Coronary artery (tissue), 2 donors: Measurements from ENCODE around the gene TTLL12.

Source experiments
- DNase-seq: peaks from one replicate; pipeline ENCODE4 v3.0.0-alpha.2; 2017; ENCODE audit warnings: low spot score
- H3K27ac ChIP-seq, 2 donors: fragments of 200-600 bp; sonication (generic); one replicate each; pipeline ENCODE4 v1.5.1; 2016 to 2019
- H3K4me3 ChIP-seq: fragments of 200-600 bp; sonication (generic); 2 replicates; pipeline ENCODE4 v1.5.1; 2016; ENCODE audit warnings: mild to moderate bottlenecking, moderate library complexity
- TF ChIP-seq, protein P1 (sequence below): fragments of 200-600 bp; sonication (generic); IDR thresholded peaks from one replicate; pipeline ENCODE4 v1.5.1; 2019; ENCODE audit warnings: antibody characterized with exemption

TTLL12 gene

GRCh38 chr22:43230971-43231723 lies 44.2 kb upstream of the TTLL12 start:
- DNase-seq, result no peak
- Histone ChIP-seq H3K4me3 (no peak overlapping the region), H3K27ac (no peak overlapping the region)
- TF ChIP-seq, protein P1, sequence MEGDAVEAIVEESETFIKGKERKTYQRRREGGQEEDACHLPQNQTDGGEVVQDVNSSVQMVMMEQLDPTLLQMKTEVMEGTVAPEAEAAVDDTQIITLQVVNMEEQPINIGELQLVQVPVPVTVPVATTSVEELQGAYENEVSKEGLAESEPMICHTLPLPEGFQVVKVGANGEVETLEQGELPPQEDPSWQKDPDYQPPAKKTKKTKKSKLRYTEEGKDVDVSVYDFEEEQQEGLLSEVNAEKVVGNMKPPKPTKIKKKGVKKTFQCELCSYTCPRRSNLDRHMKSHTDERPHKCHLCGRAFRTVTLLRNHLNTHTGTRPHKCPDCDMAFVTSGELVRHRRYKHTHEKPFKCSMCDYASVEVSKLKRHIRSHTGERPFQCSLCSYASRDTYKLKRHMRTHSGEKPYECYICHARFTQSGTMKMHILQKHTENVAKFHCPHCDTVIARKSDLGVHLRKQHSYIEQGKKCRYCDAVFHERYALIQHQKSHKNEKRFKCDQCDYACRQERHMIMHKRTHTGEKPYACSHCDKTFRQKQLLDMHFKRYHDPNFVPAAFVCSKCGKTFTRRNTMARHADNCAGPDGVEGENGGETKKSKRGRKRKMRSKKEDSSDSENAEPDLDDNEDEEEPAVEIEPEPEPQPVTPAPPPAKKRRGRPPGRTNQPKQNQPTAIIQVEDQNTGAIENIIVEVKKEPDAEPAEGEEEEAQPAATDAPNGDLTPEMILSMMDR, result peak; percentile 82

GRCh38 chr22:43230571-43230970 lies 43.6 kb upstream of the TTLL12 start:
- TF ChIP-seq, protein P1, result no peak
- H3K4me3 ChIP-seq, result no peak overlapping the region

DNA sequence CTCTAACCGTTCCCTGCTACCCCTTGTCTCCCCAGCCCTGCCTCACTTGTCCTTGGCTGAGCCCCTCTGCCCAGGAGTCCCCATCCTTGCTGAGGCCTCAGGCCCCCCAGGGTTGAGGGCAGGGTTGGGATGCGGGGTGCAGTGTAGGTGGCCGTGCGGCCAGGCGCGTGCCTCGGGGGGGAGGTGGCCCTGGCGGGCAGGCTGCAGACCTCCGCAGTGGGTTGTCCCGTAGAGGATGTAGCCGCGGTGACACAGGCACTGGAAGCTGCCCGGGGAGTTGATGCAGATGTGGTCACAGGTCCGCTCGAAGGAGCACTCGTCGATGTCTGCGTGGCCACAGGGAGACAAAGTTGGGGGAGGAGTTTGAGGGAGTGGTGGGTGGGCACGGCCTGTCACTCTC lies 41.9 kb upstream of the TTLL12 start:
- DNase-seq, result no peak
- TF ChIP-seq, protein P1, result no peak
- Histone ChIP-seq H3K4me3 (no peak overlapping the region), H3K27ac (no peak overlapping the region)

More at GRCh38 chr22:43230571-43230970, 43.6 kb upstream of the TTLL12 start:
- no peak overlapping the region for H3K27ac ChIP-seq
- DNase-seq, result no peak

DNA sequence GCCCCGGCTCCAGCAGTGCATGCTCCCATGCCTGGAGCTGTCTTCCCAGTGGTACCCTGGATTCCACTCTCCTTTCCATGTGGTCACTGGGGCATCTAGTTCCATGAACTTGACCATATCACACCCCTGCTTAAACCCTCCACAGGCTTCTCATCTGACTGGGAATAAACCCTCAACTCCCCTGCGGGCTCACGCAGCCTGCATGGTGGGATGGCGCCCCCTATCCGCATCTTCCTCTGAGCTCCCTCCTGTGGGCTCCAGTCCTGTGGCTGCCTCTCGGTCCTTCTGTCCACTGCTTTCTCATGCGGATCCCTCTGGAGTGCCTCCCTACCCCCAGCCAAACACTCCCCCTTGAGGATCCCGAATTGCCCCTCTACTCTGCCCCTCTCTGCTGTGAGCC lies 41.4 kb upstream of the TTLL12 start:
- no peak overlapping the region for H3K4me3 ChIP-seq
- no peak for DNase-seq
- TF ChIP-seq, protein P1, result no peak
- no peak overlapping the region for H3K27ac ChIP-seq

- Histone ChIP-seq H3K27ac (no peak overlapping the region), H3K4me3 (no peak overlapping the region)
- DNase-seq, result no peak
- TF ChIP-seq, protein P1, result no peak
These were observed 40.3 kb upstream of the TTLL12 start for GRCh38 chr22:43227239-43227630.

DNA sequence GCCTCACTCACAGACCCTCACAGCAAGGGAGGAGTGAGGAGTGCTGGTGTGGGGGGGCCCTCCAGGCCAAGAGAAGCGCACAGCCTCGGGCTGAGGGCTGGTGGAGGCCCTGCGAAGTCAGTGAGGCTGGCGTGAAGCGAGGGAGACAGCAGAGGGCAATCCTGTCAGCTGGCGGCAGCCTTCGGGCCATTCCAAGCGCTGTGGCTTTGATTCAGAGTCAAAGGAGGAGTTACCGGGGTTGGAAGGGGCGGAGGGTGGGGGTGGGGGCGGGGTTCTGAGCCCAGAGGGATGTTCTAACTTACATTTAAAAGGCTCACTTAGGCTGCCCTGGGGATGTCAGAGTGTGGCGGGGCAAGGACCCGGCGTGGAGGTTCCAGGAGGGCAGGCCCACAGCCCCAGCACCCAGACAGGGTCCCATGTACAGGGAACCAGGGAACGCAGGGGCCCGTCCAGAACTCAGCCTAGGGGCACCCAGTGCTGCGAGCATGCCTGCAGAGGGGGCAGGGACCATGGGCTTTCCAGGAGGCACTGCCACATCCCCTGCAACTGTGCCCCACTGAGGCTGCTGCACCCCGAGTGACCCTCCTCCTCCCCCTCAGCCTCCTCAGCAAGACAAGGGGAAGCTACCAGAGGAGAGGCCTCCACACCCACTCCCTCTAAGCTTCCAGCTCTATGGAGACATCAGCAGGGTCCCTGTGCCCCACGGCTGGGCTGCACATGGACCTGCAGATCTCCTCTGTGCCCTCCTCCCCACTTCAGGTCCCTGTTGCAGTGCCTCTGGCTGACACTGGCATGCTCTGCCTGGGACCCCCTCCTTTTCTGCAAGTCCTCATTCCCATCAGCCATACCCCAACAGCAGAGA lies 39.7 kb upstream of the TTLL12 start:
- Histone ChIP-seq H3K4me3 (no peak overlapping the region), H3K27ac (no peak overlapping the region)
- no peak for DNase-seq
- TF ChIP-seq, protein P1, result no peak
